Measurements from ENCODE around the gene MIA3.
A peak's percentile ranks its signal among the peaks of the same experiment; 100 is the strongest.

MIA3 gene

DNA sequence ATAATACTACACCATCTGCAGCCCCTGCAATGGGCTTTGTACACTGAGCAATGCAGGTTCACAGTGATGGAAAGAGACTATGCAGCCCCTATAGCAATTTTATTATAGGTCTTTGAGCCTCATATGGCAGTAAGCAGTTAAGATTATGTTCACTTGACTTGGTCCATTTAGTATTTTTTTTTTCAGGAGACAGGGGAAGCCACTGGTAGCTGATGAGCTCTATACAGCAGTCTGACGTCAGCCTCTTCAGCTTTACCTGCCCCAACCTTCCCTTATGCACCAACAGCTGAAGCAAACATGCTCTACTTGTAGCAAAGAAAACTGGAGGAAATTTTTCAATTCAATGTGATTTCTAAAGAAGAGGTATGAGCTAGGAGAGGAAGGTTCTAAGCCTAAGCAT, 62.2 kb downstream of the MIA3 start:
- no peak for DNase-seq

DNA sequence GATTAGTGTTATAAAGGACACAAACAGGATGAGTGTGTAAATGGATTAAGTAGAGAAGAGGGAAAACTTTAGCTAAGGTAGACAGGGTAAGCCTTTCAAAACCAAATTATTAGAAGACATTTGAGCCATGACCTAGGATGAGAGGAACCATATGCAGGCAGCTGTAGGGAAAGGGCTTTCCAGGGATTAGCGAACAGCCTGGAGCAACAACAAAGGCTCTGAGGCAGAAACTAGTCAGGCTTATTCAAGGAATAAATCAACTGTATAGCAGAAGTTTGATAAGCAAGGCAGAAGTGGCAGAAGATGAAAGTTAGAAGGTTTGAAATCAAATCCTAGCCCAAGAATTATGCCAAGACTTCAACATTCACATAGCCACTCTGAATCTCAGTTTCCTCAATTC, 73.1 kb downstream of the MIA3 start:
- no peak for DNase-seq

DNA sequence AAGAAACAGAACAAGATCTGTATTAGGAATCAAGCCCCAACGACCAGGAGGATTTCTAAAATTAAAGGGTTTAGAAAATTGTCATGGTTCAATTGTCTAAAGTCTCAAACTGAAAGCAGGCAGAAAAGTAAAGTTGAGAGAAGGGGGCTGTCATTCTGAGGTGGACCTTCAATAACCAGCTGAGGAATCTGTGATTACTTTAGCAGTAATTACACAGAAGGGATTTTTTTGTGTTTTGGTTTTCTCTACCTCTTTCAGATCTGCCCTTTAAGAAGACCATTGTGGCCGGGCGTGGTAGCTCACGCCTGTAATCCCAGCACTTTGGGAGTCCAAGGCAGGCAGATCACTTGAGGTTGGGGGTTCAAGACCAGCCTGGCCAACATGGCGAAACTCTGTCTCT, 77.0 kb downstream of the MIA3 start:
- DNase-seq: no peak

DNA sequence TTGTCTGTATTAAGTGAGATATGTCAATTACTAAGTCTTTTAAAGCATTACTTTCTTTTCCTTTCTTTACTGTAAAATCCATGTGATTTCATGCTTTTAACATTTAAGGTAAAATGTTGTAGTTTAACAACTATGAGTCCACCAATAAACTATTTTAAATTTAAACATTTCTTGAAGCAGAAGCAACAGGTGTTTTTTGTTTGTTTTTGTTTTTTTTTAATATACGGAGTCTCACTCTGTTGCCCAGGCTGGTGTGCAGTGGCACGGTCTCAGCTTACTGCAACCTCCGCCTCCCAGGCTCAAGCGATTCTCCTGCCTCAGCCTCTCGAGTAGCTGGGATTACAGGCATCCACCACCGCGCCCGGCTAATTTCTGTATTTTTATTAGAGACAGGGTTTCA, 78.8 kb downstream of the MIA3 start:
- DNase-seq: no peak

GRCh38 chr1:222697203-222697602, 79.3 kb downstream of the MIA3 start:
- no peak for DNase-seq

GRCh38 chr1:222697826-222698225, 79.9 kb downstream of the MIA3 start:
- no peak for DNase-seq

DNA sequence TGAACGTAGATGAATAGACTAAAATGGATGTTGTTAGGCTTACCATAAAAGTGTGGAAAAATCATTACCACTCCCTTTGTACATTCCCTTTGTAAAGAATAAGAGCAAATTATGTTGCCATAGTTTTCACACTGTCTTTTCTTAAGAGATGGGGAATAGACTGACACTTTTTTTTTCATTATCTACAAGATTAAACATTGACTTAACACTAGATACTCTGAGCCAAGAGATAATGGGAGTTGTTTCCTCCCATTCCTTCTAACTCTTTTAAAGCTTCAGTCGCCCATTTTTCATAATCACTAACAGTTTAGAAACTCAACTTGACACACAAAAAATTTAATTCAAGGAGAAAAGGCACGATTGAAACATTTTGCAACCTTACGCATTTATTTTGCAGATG, 84.3 kb downstream of the MIA3 start:
- no peak for DNase-seq

- no peak for DNase-seq
Observed at GRCh38 chr1:222704260-222704659, 86.4 kb downstream of the MIA3 start.

- no peak for DNase-seq
Observed at GRCh38 chr1:222706815-222707214, 88.9 kb downstream of the MIA3 start.

- no peak for DNase-seq
Observed at GRCh38 chr1:222709700-222710153, 91.8 kb downstream of the MIA3 start.

DNA sequence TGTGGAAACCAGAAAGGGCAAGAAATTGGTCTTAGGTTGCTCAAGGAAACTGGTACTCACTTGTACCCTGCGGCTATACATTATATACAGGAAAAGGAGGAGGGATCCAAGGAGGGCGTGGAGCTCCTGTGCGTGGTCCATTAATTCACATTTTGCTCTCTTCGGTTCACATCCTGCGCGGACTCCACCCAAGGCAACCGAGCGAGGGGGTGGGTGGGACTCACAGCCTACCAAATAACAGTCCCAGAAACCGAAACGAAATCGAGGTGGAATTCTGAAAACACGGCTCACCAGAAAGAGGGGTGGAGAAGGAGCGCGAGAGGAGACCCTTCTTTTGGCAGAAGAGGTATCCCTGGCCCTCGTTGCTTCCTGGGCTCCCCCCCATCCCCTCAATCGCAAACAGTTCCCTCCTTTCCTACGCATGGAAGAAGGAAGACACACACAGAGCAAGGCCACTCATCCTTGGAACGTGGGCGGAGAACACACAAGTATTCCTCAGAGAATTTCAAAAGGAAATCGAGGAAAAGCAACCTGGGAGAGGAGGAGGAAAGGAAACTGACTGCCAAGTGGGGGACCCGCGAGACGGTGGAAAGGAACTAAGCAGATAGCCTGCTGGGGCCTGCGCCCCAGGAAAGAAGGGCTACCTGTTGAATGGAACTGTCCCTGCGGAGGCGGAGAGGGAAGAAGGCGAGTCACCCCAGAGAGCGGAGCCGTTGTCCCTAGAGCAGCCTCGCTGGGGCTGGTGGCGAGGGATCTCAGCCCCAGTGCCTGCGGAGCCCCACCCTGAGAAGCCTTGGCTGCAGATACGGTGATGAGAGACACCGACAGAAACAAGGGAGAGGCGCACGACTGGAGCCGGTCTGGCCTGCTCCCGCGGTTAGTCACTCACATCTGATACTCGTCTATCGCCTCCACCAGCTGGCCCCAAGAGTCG, 93.7 kb downstream of the MIA3 start:
- DNase-seq: peak; percentile 85

GRCh38 chr1:222712253-222713090, 94.6 kb downstream of the MIA3 start, which contains the start of the genes AIDA and BROX:
AIDA (minus strand) TSS chr1:222712491; CDS start chr1:222712317, 174 bp downstream.
BROX (plus strand) TSS chr1:222712564; CDS start chr1:222715700, 3,136 bp downstream.
- DNase-seq: peak; percentile 96

- DNase-seq: peak; percentile 97
Observed at GRCh38 chr1:222713091-222713961, 95.4 kb downstream of the MIA3 start.

DNA sequence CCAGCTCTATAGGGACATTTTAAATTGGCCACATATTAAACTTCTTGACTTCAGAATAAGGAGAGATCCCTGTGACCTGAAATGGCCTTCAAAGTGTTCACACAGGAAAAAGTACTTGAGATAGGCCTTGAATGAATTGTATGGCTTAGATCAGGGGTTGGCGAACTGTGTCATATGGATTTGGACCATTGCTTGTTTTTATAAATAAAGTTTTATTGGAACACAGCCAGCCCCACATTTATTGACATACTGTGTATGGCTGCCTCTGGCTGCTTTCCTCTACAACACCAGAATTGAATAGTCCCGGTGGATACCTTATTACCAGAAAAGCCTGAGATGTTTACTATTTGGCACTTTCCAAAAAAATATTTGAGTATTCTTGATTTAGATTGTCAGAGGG, 98.5 kb downstream of the MIA3 start:
- no peak for DNase-seq
